SH-SY5Y (cell line): ENCODE measurements around the gene DYNC1LI1.

Experiments
- GATA2 ChIP-seq: IDR thresholded peaks from 2 replicates; pipeline ENCODE4 v1.6.1; 2011; ENCODE audit warnings: mild to moderate bottlenecking, low read depth, low read length
- GATA3 ChIP-seq: IDR thresholded peaks from 2 replicates; pipeline ENCODE4 v1.6.1; 2011; ENCODE audit warnings: low read depth, mild to moderate bottlenecking, low read length, moderate library complexity

DNA sequence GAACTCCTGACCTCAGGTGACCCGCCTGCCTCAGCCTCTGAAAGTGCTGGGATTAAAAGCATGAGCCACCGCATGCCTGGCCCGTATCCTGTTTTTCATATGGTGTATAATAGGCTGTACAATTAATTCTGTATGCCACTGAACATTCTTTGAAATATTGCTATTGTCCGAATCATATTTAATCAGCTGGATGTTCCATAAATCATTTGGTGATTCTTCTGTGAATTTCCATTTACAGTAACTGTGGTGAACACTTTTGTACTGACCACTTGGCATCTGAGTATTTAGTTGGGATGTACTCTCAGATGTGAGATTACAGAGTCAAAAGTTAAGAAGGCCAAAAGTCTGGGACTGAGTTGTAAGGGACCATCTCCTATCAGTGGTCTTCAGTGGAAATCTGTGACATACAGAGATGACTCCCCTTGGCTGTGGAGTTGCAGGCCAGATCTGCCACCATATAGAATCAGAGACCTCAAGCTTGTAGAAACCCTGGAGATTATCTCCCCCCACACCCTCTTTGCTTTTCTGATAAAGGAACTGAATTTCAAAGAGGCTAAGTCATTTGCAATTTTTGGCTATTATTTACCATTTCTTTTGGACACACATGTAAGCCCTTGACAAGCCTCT, 25.7 kb upstream of the DYNC1LI1 start:
- TF ChIP-seq GATA2: no peak
- no peak for TF ChIP-seq GATA3
